Ascending aorta (tissue), 2 donors: Measurements from ENCODE around the gene ZCCHC8. TPM values are rescaled to one million over a fixed set of nuclear protein-coding genes. Genes with fewer than 3 reads are reported as not detected.
"Not testable (repeated sequence)": the region's sequence is repeated elsewhere in the genome, so short reads cannot be mapped to it uniquely, and the experiment has no call there.

ENCODE experiments used
- DNase-seq, 2 donors: peaks; one replicate each; pipeline ENCODE4 v3.0.0-alpha.2; 2019; ENCODE audit warnings: low spot score in 2 of 2
- H3K27ac ChIP-seq, 2 donors: fragments of 200-600 bp; sonication (generic); one replicate each; pipeline ENCODE4 v1.5.1; 2016 to 2017; ENCODE audit warnings: mild to moderate bottlenecking in 1 of 2
- H3K27me3 ChIP-seq: fragments of 200-600 bp; sonication (generic); one replicate; pipeline ENCODE4 v1.5.1; 2017
- H3K36me3 ChIP-seq, 2 donors: fragments of 200-600 bp; sonication (generic); one replicate each; pipeline ENCODE4 v1.5.1; 2016
- H3K4me1 ChIP-seq, 2 donors: fragments of 200-600 bp; sonication (generic); one replicate each; pipeline ENCODE4 v1.5.1; 2016 to 2017; ENCODE audit warnings: mild to moderate bottlenecking in 1 of 2
- H3K4me3 ChIP-seq, 2 donors: fragments of 200-600 bp; sonication (generic); one replicate each; pipeline ENCODE4 v1.5.1; 2016 to 2017; ENCODE audit warnings: mild to moderate bottlenecking in 1 of 2
- H3K9me3 ChIP-seq, 2 donors: fragments of 200-600 bp; sonication (generic); one replicate each; pipeline ENCODE4 v1.5.1; 2016
- intact Hi-C: fragments of 100-400 bp; cut with DNase I; formaldehyde crosslinking; loops from one replicate; pipeline ENCODE4 v1.15.1; 2023
- total RNA-seq: library from RNA; depleted of rRNA; stranded (reverse); fragments of >200 nt; gene quantifications from one replicate; pipeline ENCODE4 v1.1.0, GENCODE V29; 2016
- TF ChIP-seq, protein P1 (sequence below), 3 experiments: fragments of 200-600 bp in 2 of 3; fragments of 450-650 bp in 1 of 3; sonication (generic) in 2 of 3; IDR thresholded peaks; one replicate each; pipeline ENCODE4 v1.5.1; 2016 to 2019; ENCODE audit warnings: antibody characterized with exemption in 3 of 3, mild to moderate bottlenecking in 1 of 3, moderate library complexity in 1 of 3

ZCCHC8 gene
- total RNA-seq, 1 donor from 2014 or later, result 6.4 TPM

DNA sequence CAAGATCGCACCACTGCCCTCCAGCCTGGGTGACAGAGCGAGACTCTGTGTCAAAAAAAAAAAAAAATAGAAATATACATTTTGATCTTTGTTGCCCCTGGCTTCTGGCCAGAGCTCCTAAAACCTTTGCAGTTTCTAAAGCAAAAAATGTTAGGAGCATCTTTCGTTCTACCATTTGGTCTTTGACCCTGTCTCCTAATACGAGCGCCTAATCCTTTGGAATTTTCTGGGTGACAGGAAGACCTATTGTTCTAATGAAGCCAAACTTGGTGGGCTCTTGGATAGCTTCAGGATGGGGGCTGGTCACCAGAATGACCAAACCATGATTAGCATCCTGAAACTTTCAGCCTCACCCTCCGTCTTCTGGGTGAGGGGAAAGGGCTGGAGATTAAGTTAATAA lies 46.0 kb downstream of the ZCCHC8 start:
- intact Hi-C loops, result no loop called here
- Histone ChIP-seq H3K36me3 (no peaks in the 10 kb centered on the region), H3K4me3 (no peak overlapping the region), H3K27me3 (no peaks in the 10 kb centered on the region), H3K9me3 (no peaks in the 10 kb centered on the region), H3K4me1 (no peaks in the 10 kb centered on the region), H3K27ac (no peak overlapping the region)
- TF ChIP-seq, protein P1, sequence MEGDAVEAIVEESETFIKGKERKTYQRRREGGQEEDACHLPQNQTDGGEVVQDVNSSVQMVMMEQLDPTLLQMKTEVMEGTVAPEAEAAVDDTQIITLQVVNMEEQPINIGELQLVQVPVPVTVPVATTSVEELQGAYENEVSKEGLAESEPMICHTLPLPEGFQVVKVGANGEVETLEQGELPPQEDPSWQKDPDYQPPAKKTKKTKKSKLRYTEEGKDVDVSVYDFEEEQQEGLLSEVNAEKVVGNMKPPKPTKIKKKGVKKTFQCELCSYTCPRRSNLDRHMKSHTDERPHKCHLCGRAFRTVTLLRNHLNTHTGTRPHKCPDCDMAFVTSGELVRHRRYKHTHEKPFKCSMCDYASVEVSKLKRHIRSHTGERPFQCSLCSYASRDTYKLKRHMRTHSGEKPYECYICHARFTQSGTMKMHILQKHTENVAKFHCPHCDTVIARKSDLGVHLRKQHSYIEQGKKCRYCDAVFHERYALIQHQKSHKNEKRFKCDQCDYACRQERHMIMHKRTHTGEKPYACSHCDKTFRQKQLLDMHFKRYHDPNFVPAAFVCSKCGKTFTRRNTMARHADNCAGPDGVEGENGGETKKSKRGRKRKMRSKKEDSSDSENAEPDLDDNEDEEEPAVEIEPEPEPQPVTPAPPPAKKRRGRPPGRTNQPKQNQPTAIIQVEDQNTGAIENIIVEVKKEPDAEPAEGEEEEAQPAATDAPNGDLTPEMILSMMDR (IDR thresholded peaks at IDR 0.05), result no peak
- no peak for DNase-seq

DNA sequence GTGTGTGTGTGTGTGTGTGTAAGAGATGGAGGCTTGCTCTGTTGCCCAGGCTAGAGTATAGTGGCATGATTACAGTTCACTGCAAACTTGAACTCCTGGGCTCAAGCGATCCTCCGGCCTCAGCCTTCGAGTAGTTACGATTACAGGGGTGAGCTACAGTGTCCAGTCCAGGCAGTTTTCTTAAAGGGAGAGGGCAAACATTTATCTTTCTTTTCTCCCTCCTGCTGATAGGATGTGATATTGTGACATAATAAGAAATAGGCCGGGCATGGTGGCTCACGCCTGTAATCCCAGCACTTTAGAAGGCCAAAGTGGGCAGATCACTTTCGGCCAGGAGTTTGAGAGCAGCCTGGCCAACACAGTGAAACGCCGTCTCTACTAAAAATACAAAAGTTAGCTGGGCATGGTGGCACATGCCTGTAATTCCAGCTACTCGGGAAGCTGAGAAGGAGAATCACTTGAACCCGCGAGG lies 46.4 kb downstream of the ZCCHC8 start:
- TF ChIP-seq, protein P1 (IDR thresholded peaks at IDR 0.05), result no peak
- Histone ChIP-seq H3K9me3 (no peaks in the 10 kb centered on the region), H3K4me1 (no peaks in the 10 kb centered on the region), H3K27me3 (no peaks in the 10 kb centered on the region), H3K27ac (no peak overlapping the region), H3K4me3 (no peak overlapping the region), H3K36me3 (no peaks in the 10 kb centered on the region)
- intact Hi-C loops, result no loop called here
- DNase-seq, result no peak

DNA sequence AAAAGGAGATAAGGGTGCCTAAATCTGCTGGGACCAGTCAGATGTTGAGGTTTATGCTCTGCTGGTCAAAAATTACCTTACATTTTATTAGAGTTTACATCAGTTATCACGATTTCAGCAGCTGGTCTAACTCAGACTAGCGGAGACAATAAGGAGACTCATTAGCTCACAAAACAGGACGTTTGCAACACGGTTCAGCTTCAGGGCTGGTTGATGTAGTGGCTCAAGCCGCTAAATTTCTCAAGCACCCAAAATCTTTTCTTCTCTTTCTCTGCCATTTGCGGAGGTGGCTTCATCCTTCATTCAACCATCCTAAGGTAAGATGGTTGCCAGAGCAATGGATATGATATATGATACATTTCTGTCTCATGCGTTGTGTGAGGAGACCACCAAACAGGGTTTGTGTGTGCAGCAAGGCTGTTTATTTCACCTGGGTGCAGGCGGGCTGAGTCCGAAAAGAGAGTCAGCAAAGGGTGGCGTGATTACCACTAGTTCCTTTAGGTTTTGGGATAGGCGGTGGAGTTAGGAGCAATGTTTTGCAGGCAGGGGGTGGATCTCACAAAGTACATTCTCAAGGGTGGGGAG lies 47.9 kb downstream of the ZCCHC8 start:
- Histone ChIP-seq H3K27ac (no peak overlapping the region), H3K36me3 (no peaks in the 10 kb centered on the region), H3K9me3 (no peaks in the 10 kb centered on the region), H3K27me3 (no peaks in the 10 kb centered on the region), H3K4me3 (no peak overlapping the region), H3K4me1 (no peaks in the 10 kb centered on the region)
- DNase-seq, result no peak
- TF ChIP-seq, protein P1 (IDR thresholded peaks at IDR 0.05), result no peak
- intact Hi-C loops, result no loop called here

DNA sequence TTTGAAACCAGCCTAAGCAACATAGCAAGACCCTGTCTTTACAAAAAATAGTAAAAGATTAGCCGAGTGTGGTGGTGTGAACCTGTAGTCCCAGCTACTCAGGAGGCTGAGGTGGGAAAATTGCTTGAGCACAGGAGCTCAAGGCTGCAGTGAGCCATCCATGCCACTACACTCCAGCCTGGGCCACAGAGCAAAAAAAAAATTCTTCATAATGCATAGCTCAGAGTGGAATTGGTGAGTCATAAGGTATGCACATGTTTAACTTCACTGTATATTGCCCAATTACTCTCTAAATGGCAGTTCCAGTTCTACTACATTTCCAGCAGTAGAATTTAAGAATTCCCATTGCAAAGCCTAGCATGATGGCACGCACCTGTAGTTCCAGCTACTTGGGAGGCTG lies 51.4 kb downstream of the ZCCHC8 start:
- Histone ChIP-seq H3K9me3 (no peaks in the 10 kb centered on the region), H3K4me3 (no peak overlapping the region), H3K27ac (no peak overlapping the region), H3K27me3 (no peaks in the 10 kb centered on the region), H3K4me1 (no peaks in the 10 kb centered on the region), H3K36me3 (no peaks in the 10 kb centered on the region)
- TF ChIP-seq, protein P1 (IDR thresholded peaks at IDR 0.05), result no peak
- no peak for DNase-seq
- intact Hi-C loops, result no loop called here

DNA sequence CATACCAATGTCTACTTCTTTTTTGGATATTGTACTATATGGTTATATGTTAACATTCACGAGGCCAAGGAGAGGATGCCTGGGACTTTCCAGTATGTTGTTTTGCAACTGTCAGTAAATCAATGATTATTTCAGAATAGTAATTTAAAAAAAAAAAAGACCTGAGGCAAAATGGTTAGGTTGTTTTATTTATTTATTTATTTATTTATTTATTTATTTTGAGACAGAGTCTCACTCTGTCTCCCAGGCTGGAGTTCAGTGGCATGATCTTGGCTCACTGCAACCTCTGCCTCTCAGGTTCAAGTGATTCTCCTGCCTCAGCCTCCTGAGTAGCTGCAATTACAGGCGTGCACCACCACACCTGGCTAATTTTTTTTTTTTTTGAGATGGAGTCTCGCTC lies 52.9 kb downstream of the ZCCHC8 start:
- H3K27me3 ChIP-seq, H3K9me3 ChIP-seq, DNase-seq, intact Hi-C loops, H3K4me1 ChIP-seq, H3K27ac ChIP-seq, H3K4me3 ChIP-seq, H3K36me3 ChIP-seq: not testable (repeated sequence)

DNA sequence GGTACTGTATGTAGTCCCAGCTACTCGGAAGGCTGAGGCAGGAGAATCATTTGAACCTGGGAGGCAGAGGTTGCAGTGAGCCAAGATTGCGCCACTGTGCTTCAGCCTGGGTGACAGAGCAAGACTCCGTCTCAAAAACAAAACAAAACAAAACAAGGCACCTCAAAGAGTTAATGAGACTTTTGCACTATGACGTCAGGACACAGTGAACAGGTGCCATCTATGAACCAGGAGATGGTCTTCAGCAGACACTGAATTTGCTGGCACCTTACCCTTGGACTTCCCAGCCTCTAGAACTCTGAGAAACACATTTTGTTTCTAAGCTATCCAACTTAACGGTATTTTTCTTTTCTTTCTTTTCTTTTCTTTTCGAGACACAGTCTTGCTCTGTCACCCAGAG lies 54.3 kb downstream of the ZCCHC8 start:
- H3K27me3 ChIP-seq, intact Hi-C loops, H3K4me3 ChIP-seq, H3K27ac ChIP-seq, DNase-seq, H3K4me1 ChIP-seq, H3K9me3 ChIP-seq, H3K36me3 ChIP-seq: not testable (repeated sequence)

DNA sequence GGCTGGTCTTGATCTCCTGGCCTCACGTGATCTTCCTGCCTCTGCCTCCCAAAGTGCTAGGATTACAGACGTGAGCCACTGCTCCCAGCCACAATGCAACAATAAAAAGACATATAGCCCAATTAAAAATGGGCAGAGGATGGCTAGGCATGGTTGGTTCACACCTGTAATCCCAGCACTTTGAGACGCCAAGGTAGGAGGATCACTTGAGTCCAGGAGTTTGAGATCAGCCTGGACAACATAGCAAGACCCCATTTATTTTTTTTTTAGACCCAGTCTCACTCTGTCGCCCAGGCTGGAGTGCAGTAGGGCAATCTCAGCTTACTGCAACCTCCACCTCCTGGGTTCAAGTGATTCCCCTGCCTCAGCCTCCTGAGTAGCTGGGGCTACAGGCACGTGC lies 56.7 kb downstream of the ZCCHC8 start:
- DNase-seq, H3K4me1 ChIP-seq, intact Hi-C loops, H3K27me3 ChIP-seq, H3K27ac ChIP-seq, H3K9me3 ChIP-seq, H3K36me3 ChIP-seq, H3K4me3 ChIP-seq: not testable (repeated sequence)

DNA sequence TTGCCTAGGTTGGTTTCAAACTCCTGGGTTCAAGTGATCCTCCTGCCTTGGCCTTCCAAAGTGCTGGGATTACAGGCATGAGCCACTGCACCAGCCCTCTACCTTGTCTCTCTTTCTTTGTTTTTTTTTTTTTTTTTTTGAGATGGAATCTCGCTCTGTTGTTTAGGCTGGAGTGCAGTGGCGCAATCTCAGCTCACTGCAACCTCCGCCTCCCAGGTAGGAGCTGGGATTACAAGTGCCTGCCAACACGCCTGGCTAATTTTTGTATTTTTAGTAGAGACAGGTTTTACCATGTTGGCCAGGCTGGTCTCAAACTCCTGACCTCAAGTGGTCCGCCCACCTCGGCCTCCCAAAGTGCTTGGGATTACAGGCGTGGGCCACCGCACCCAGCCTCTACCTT lies 61.9 kb downstream of the ZCCHC8 start:
- H3K36me3 ChIP-seq, H3K4me1 ChIP-seq, H3K9me3 ChIP-seq, intact Hi-C loops, H3K27me3 ChIP-seq, DNase-seq, H3K27ac ChIP-seq, H3K4me3 ChIP-seq: not testable (repeated sequence)
